Peyer's patch (tissue), 4 donors: ENCODE data around the gene KIAA1671. TPM values are rescaled to one million over a fixed set of nuclear protein-coding genes. Genes with fewer than 3 reads are reported as not detected.

Experiments used
- DNase-seq, 3 donors: peaks; one replicate each; pipeline ENCODE4 v3.0.0-alpha.2; 2017 to 2019
- H3K27ac ChIP-seq, 4 donors: fragments of 200-600 bp; sonication (generic); one replicate each; pipeline ENCODE4 v1.5.1; 2016 to 2019
- H3K27me3 ChIP-seq, 2 donors: fragments of 200-600 bp; sonication (generic); one replicate each; pipeline ENCODE4 v1.5.1; 2019
- H3K36me3 ChIP-seq, 3 donors: fragments of 200-600 bp; sonication (generic); one replicate each; pipeline ENCODE4 v1.5.1; 2016 to 2019
- H3K4me1 ChIP-seq, 4 donors: fragments of 200-600 bp; sonication (generic); one replicate each; pipeline ENCODE4 v1.5.1; 2016 to 2019
- H3K4me3 ChIP-seq, 4 donors: fragments of 200-600 bp; sonication (generic); 1 replicate in 3 of 4; 2 replicates in 1 of 4; pipeline ENCODE4 v1.5.1; 2016 to 2019; ENCODE audit warnings: mild to moderate bottlenecking in 1 of 4
- H3K9me3 ChIP-seq, 4 donors: fragments of 200-600 bp; sonication (generic); one replicate each; pipeline ENCODE4 v1.5.1; 2016 to 2019; ENCODE audit warnings: mild to moderate bottlenecking in 1 of 4
- POLR2A ChIP-seq, 2 donors: fragments of 450-650 bp; IDR thresholded peaks; one replicate each; pipeline ENCODE4 v1.5.1; 2017; ENCODE audit warnings: antibody characterized with exemption in 2 of 2, mild to moderate bottlenecking in 2 of 2, moderate library complexity in 2 of 2
- total RNA-seq, 4 donors: library from RNA; depleted of rRNA; stranded (reverse); fragments of >200 nt; gene quantifications; one replicate each; pipeline ENCODE4 v1.1.0, GENCODE V29; 2016
- TF ChIP-seq, protein P1 (sequence below), 6 experiments: fragments of 450-650 bp in 4 of 6; fragments of 200-600 bp in 2 of 6; sonication (generic) in 1 of 6; IDR thresholded peaks; one replicate each; pipeline ENCODE4 v1.5.1; 2017 to 2019; ENCODE audit warnings: antibody characterized with exemption in 6 of 6, mild to moderate bottlenecking in 3 of 6, moderate library complexity in 1 of 6

KIAA1671 gene
- total RNA-seq, 4 donors from 2014 or later, result 41.3 to 149 (median 113) TPM

DNA sequence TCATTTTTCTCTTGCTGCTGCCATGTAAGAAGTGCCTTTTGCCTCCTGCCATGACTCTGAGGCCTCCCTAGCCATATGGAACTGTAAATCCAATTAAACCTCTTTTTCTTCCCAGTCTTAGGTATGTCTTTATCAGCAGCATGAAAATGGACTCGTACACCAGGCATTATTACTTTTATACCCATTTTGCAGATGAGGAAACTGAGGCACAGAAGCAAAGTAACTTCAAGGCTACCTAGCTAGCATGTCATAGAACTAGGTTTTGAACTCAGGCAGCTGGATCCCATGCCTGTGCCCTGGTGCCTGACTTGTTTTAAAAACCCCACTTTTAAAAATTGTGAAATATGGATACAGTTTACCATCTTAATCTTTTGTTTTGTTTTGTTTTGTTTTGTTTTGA is 25.8 kb downstream of the KIAA1671 start:
- peak overlapping the region in 3 of 4 donors; percentile 81 to 90 (median 85) for H3K27ac ChIP-seq

DNA sequence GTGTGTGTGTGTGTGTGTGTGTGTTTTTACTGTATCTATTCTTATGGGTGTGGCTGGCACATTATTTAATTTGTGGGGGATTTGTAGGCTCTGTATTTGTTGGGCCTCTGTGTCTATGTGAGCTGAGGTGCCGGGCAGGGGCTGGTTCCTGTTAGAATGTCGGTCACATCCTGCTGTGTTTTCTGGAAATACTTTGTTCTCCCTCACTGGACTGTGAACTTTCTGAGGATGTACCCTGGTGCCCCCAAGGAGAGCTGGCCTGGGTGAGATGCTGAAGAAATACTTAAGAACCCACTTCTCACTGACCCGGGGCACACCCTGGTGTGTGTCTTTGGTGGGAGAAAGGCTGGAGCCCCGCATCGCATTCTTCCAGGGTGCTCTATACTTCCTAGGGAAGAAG is 28.6 kb downstream of the KIAA1671 start:
- Histone ChIP-seq H3K4me1 (peaks cover 0 to 28% (median 4%) of the 10 kb centered on the region in 4 donors), H3K36me3 (no peaks in the 10 kb centered on the region), H3K27ac (peak overlapping the region in 1 of 4 donors; percentile 2), H3K4me3 (no peak overlapping the region), H3K9me3 (no peaks in the 10 kb centered on the region), H3K27me3 (no peaks in the 10 kb centered on the region)
- no peak for DNase-seq
- no peak for TF ChIP-seq POLR2A (IDR thresholded peaks at IDR 0.05)
- TF ChIP-seq, protein P1, sequence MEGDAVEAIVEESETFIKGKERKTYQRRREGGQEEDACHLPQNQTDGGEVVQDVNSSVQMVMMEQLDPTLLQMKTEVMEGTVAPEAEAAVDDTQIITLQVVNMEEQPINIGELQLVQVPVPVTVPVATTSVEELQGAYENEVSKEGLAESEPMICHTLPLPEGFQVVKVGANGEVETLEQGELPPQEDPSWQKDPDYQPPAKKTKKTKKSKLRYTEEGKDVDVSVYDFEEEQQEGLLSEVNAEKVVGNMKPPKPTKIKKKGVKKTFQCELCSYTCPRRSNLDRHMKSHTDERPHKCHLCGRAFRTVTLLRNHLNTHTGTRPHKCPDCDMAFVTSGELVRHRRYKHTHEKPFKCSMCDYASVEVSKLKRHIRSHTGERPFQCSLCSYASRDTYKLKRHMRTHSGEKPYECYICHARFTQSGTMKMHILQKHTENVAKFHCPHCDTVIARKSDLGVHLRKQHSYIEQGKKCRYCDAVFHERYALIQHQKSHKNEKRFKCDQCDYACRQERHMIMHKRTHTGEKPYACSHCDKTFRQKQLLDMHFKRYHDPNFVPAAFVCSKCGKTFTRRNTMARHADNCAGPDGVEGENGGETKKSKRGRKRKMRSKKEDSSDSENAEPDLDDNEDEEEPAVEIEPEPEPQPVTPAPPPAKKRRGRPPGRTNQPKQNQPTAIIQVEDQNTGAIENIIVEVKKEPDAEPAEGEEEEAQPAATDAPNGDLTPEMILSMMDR (IDR thresholded peaks at IDR 0.05), result no peak

More for the DNA sequence above, 25.8 kb downstream of the KIAA1671 start:
- no peak for DNase-seq
- TF ChIP-seq, protein P1 (IDR thresholded peaks at IDR 0.05), result no peak
- no peak for TF ChIP-seq POLR2A (IDR thresholded peaks at IDR 0.05)
- H3K4me3 ChIP-seq, result no peak overlapping the region
- no peaks in the 10 kb centered on the region for H3K27me3 ChIP-seq
- peaks cover 0 to 48% (median 6%) of the 10 kb centered on the region in 4 donors for H3K4me1 ChIP-seq
- no peaks in the 10 kb centered on the region for H3K9me3 ChIP-seq
- H3K36me3 ChIP-seq, result no peaks in the 10 kb centered on the region

DNA sequence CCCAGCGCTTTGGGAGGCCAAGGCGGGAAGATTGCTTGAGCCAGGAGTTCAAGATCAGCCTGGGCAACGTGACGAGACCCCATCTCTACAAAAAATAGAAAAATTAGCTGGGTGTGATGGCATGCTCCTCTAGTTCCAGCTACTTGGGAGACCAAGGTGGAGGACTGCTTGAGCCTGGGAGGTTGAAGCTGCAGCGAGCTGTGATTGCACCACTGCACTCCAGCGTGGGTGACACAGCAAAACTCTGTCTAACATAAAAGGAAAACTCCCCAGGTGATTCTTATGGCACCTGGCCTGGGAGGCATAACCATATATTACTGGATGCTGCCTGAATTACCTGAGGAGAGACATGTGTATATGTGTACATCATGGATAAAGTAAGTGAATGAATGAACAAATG is 29.1 kb downstream of the KIAA1671 start:
- Histone ChIP-seq H3K27me3 (no peaks in the 10 kb centered on the region), H3K9me3 (no peaks in the 10 kb centered on the region), H3K4me3 (no peak overlapping the region), H3K4me1 (peaks cover 0 to 23% (median 4%) of the 10 kb centered on the region in 4 donors), H3K27ac (peak overlapping the region in 1 of 4 donors; percentile 2), H3K36me3 (no peaks in the 10 kb centered on the region)
- no peak for TF ChIP-seq POLR2A (IDR thresholded peaks at IDR 0.05)
- TF ChIP-seq, protein P1 (IDR thresholded peaks at IDR 0.05), result no peak
- DNase-seq, result no peak

DNA sequence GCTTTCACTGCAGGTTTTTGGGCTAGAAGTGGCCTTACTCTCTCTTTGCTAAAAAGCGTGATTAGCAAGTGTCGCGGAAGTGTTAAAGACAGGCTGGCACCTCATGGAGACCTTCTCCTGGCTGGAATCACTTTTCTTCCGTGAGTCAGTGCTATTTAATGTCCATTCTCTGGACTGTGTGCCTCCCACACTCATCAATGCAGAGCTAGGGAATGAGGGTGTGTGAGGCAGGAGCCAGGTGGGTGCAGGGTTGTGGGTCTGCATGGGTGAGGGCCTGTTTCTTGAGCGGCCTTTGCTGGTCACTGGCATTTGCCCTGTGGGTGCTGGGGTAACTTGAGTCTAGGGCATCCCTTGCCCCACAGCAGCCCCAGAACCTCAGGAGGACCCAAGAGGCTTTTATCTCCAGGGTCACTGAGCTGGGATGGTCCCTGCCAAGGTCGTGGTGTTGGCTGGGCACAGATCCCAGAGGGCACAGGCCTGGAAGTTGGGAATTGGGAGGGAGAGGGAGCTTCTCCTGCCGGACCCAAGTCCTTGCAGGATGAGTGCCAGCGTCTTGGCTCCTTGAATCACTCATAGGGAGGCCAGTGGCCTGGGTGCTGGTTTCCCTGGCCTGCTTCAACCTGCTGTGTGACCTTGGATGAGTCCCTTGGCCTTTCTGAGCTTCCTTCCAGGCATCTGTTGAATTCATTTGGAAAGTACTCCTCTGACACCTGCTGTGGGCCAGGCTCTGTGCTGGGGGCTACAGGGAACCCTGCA is 30.0 kb downstream of the KIAA1671 start:
- peak overlapping the region in 1 of 4 donors; percentile 2 for H3K27ac ChIP-seq
- H3K4me3 ChIP-seq, result no peak overlapping the region
- no peaks in the 10 kb centered on the region for H3K36me3 ChIP-seq
- TF ChIP-seq, protein P1 (IDR thresholded peaks at IDR 0.05), result no peak
- no peak for TF ChIP-seq POLR2A (IDR thresholded peaks at IDR 0.05)
- no peaks in the 10 kb centered on the region for H3K9me3 ChIP-seq
- H3K27me3 ChIP-seq, result no peaks in the 10 kb centered on the region
- no peak for DNase-seq
- H3K4me1 ChIP-seq, result peaks cover 0 to 14% (median 2%) of the 10 kb centered on the region in 4 donors

DNA sequence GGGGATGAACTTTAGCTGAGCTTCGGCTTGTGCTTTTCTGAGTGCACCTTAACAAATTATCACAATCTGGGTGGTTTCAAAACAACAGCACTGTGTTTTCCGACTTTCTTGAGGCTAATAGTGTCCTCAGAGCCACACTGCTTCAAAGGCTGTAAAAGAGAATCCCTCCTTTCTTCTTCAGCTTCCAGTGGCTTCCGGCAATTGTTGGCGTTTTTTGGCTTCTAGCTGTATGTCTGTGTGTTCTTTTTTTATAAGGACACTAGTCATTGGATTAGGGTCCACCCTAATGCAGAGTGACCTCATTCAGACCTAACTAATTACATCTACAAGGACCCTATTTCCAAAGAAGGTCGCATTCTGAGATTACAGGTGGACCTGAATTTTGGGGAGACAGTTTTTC is 30.6 kb downstream of the KIAA1671 start:
- peak overlapping the region in 1 of 4 donors; percentile 19 for H3K27ac ChIP-seq
- H3K4me1 ChIP-seq, result peaks cover 0 to 8% (median 0%) of the 10 kb centered on the region in 4 donors
- no peaks in the 10 kb centered on the region for H3K9me3 ChIP-seq
- TF ChIP-seq, protein P1 (IDR thresholded peaks at IDR 0.05), result no peak
- TF ChIP-seq POLR2A (IDR thresholded peaks at IDR 0.05), result no peak
- H3K4me3 ChIP-seq, result no peak overlapping the region
- no peaks in the 10 kb centered on the region for H3K27me3 ChIP-seq
- DNase-seq, result no peak
- H3K36me3 ChIP-seq, result no peaks in the 10 kb centered on the region
